IMR-90 (cell line): ENCODE results near the gene CECR2. TPM values are rescaled to one million over a fixed set of nuclear protein-coding genes. Genes with fewer than 3 reads are reported as not detected.

Experiments used
- ATAC-seq: fragments of 200-7000 bp; cut with Tn5 transposase; 2 replicates; pipeline ENCODE4 v1.9.1; 2020; ENCODE audit warnings: low read depth, mild to moderate bottlenecking, moderate library complexity
- BruUV-seq: library from RNA; stranded (reverse); fragments of 400-500 nt; replicated peaks from 2 replicates; lab custom pipeline; 2021; lab: Mats Ljungman, UMichigan
- CTCF ChIA-PET: fragments of 300-600 bp; formaldehyde crosslinking; extraction: SDS; loops from one replicate; lab custom pipeline; 2021; ENCODE audit warnings: antibody characterized with exemption; lab: Yijun Ruan, JAX
- POLR2A ChIA-PET: fragments of 300-600 bp; sonication (Branson Sonifier 250); formaldehyde crosslinking; loops from one replicate; lab custom pipeline; 2022; ENCODE audit warnings: antibody characterized with exemption; ENCODE audit not compliant: unreplicated experiment; lab: Charles Lee
- DNase-seq: peaks from one replicate; pipeline ENCODE4 v3.0.0; 2013
- H2AFZ ChIP-seq: replicated peaks from 2 replicates; pipeline ENCODE3; 2013; ENCODE audit warnings: low read length, mild to moderate bottlenecking; ENCODE audit not compliant: poor library complexity
- H2AK5ac ChIP-seq: 2 replicates; pipeline ENCODE4 v1.6.1; 2013; ENCODE audit warnings: low read depth, low read length, inconsistent platforms
- H2AK9ac ChIP-seq: replicated peaks from 2 replicates; pipeline ENCODE3; 2013; ENCODE audit warnings: mild to moderate bottlenecking, low read depth, low read length, moderate library complexity; ENCODE audit not compliant: poor library complexity
- H2BK120ac ChIP-seq: 2 replicates; pipeline ENCODE4 v1.6.1; 2013; ENCODE audit warnings: low read depth, low read length, inconsistent platforms
- H2BK15ac ChIP-seq: 3 replicates; pipeline ENCODE4 v1.6.1; 2013; ENCODE audit warnings: low read depth, low read length, inconsistent platforms
- H2BK20ac ChIP-seq: 2 replicates; pipeline ENCODE4 v1.6.1; 2013; ENCODE audit warnings: low read depth, mild to moderate bottlenecking, inconsistent platforms, low read length, moderate library complexity
- H2BK5ac ChIP-seq: 2 replicates; pipeline ENCODE4 v1.6.1; 2013; ENCODE audit warnings: mild to moderate bottlenecking, low read depth, low read length, inconsistent platforms; ENCODE audit not compliant: poor library complexity, severe bottlenecking
- H3K14ac ChIP-seq: replicated peaks from 2 replicates; pipeline ENCODE4 v1.6.1; 2013; ENCODE audit warnings: low read depth, low read length, inconsistent platforms
- H3K18ac ChIP-seq: 2 replicates; pipeline ENCODE4 v1.6.1; 2013; ENCODE audit warnings: low read depth, low read length, control low read depth
- H3K23ac ChIP-seq: 2 replicates; pipeline ENCODE4 v1.6.1; 2013; ENCODE audit warnings: low read depth, low read length, inconsistent platforms
- H3K27ac ChIP-seq: 2 replicates; pipeline ENCODE4 v1.5.1; 2013; ENCODE audit warnings: mild to moderate bottlenecking, control low read depth, low read length; ENCODE audit not compliant: insufficient read depth
- H3K27me3 ChIP-seq: 2 replicates; pipeline ENCODE4 v1.6.1; 2013; ENCODE audit warnings: low read length; ENCODE audit not compliant: control insufficient read depth, insufficient read depth
- H3K36me3 ChIP-seq: 2 replicates; pipeline ENCODE4 v1.6.1; 2013; ENCODE audit warnings: low read length, mixed read lengths; ENCODE audit not compliant: control insufficient read depth, insufficient read depth
- H3K4ac ChIP-seq: 2 replicates; pipeline ENCODE4 v1.6.1; 2013; ENCODE audit warnings: low read depth, low read length, inconsistent platforms
- H3K4me1 ChIP-seq: 2 replicates; pipeline ENCODE4 v1.6.1; 2013; ENCODE audit warnings: low read length, mixed read lengths; ENCODE audit not compliant: control insufficient read depth, insufficient read depth
- H3K4me2 ChIP-seq: 2 replicates; pipeline ENCODE4 v1.6.1; 2013; ENCODE audit warnings: low read depth, mild to moderate bottlenecking, control low read depth, low read length, moderate library complexity
- H3K4me3 ChIP-seq: 2 replicates; pipeline ENCODE4 v1.5.1; 2013; ENCODE audit warnings: low read depth, mild to moderate bottlenecking, control low read depth, low read length, moderate library complexity; ENCODE audit not compliant: insufficient read depth
- H3K56ac ChIP-seq: 2 replicates; pipeline ENCODE4 v1.6.1; 2013; ENCODE audit warnings: low read length, inconsistent platforms; ENCODE audit not compliant: insufficient read depth; ENCODE audit errors: extremely low read depth
- H3K79me1 ChIP-seq, 2 experiments: 2 replicates each; pipeline ENCODE4 v1.6.1; 2013; ENCODE audit warnings: low read length in 2 of 2, inconsistent platforms in 1 of 2, low read depth in 1 of 2
- H3K9ac ChIP-seq: 2 replicates; pipeline ENCODE4 v1.6.1; 2013; ENCODE audit warnings: low read depth, low read length, control low read depth
- H3K9me1 ChIP-seq: 2 replicates; pipeline ENCODE4 v1.6.1; 2013; ENCODE audit warnings: low read length, inconsistent platforms; ENCODE audit not compliant: insufficient read depth
- H3K9me3 ChIP-seq: 2 replicates; pipeline ENCODE4 v1.6.1; 2013; ENCODE audit warnings: low read length; ENCODE audit not compliant: control insufficient read depth, insufficient read depth
- H4K20me1 ChIP-seq: 2 replicates; pipeline ENCODE4 v1.6.1; 2013; ENCODE audit warnings: low read length, inconsistent platforms; ENCODE audit not compliant: insufficient read depth
- H4K5ac ChIP-seq: 2 replicates; pipeline ENCODE4 v1.6.1; 2013; ENCODE audit warnings: mild to moderate bottlenecking, low read depth, low read length, control low read depth
- H4K8ac ChIP-seq, 2 experiments: 2 replicates each; pipeline ENCODE4 v1.6.1; 2013; ENCODE audit warnings: low read depth in 2 of 2, low read length in 2 of 2, control low read depth in 1 of 2, inconsistent platforms in 1 of 2
- H4K91ac ChIP-seq: 2 replicates; pipeline ENCODE4 v1.6.1; 2013; ENCODE audit warnings: low read depth, low read length, inconsistent platforms; ENCODE audit not compliant: insufficient read depth
- BHLHE40 ChIP-seq: fragments of 150-350 bp; IDR thresholded peaks from 2 replicates; pipeline ENCODE4 v1.6.1; 2016; ENCODE audit warnings: mild to moderate bottlenecking, low read depth, low read length
- CHD1 ChIP-seq: IDR thresholded peaks from 2 replicates; pipeline ENCODE4 v1.6.1; 2012; ENCODE audit warnings: low read depth, low read length, improper control_type of control experiment
- MXI1 ChIP-seq: IDR thresholded peaks from 2 replicates; pipeline ENCODE4 v1.6.1; 2012; ENCODE audit warnings: low read depth, mild to moderate bottlenecking, low read length, moderate library complexity, borderline replicate concordance
- RAD21 ChIP-seq: IDR thresholded peaks from 2 replicates; pipeline ENCODE4 v1.6.1; 2012; ENCODE audit warnings: low read length, improper control_type of control experiment
- WGBS, 2 experiments: methylation state at CpG; one replicate each; pipeline versions ENCODE4 v1.1.5 to v1.1.7; 2013; ENCODE audit warnings: missing lambda C conversion rate in 2 of 2; ENCODE audit not compliant: insufficient read length in 1 of 2; ENCODE audit errors: extremely low coverage in 2 of 2; 5-methylcytosine and 5-hydroxymethylcytosine counted together
- dilution Hi-C: fragments of 300-500 bp; cut with HindIII; formaldehyde crosslinking; loops from one replicate; pipeline ENCODE4 v1.14.3; 2018; ENCODE audit warnings: low sequenced_read_pairs; ENCODE audit not compliant: unreplicated experiment
- in situ Hi-C: fragments of 300-500 bp; cut with MboI; formaldehyde crosslinking; loops from 3 replicates; pipeline ENCODE4 v1.14.3; 2019; ENCODE audit warnings: low sequenced_read_pairs, inconsistent platforms, mixed read lengths
- intact Hi-C: fragments of 100-400 bp; cut with micrococcal nuclease; formaldehyde crosslinking; loops from 2 replicates; pipeline ENCODE4 v1.10.0; 2022
- polyA plus RNA-seq, 3 experiments: library from polyadenylated mRNA; depleted of rRNA; stranded (reverse); fragments of >200 nt; gene quantifications; 2 replicates each; pipeline ENCODE4 v1.2.3, GENCODE V29; 2012; ENCODE audit warnings: low replicate concordance in 1 of 3
- total RNA-seq: library from RNA; depleted of rRNA; stranded (reverse); fragments of >200 nt; gene quantifications from 2 replicates; pipeline ENCODE4 v1.2.3, GENCODE V29; 2012
- TF ChIP-seq, protein P1 (sequence below): conservative IDR thresholded peaks from 2 replicates; pipeline ENCODE4 v1.5.1; 2012; ENCODE audit warnings: mild to moderate bottlenecking, low read depth, low read length, improper control_type of control experiment

Gene CECR2
- total and polyA plus RNA-seq, 2 of the 4 experiments (the other 2 are of a cell fraction) = under 0.01 TPM; not detected in 1

DNA sequence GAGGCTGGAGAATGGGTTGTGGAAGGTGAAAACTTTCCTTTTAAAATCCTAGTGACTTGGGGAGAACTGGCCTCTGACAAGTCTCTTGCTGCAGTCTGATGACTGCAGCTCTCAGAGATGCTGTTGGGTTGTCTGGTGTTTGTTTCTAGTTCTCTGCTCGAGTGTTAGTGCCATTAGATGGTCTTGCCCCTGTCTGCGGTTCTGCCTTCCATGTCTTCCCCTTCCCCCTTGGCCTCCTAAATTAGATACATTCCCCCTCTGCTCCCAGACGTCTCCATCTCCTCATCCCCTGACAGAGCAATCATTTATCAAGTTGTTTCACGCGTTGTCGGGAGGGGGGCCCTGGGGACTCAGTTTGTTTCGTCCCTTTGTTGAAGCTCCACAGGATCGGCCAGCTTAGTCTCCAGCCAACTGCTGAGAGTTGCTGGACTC is 67.7 kb downstream of the CECR2 start:
- Histone ChIP-seq H2AK5ac (no peak overlapping the region), H2BK20ac (no peak overlapping the region), H4K5ac (no peak overlapping the region), H4K91ac (no peak overlapping the region), H2AFZ (no peak overlapping the region), H3K56ac (no peak overlapping the region), H3K23ac (no peak overlapping the region), H3K4me2 (no peak overlapping the region), H3K9me1 (no peaks in the 10 kb centered on the region), H3K18ac (no peak overlapping the region), H3K9ac (no peak overlapping the region), H3K79me1 (no peaks in the 10 kb centered on the region), H2BK15ac (no peak overlapping the region), H3K4ac (no peak overlapping the region), H3K36me3 (no peaks in the 10 kb centered on the region), H3K9me3 (no peaks in the 10 kb centered on the region), H4K8ac (no peak overlapping the region), H3K4me1 (no peaks in the 10 kb centered on the region), H3K27me3 (peaks cover 7% of the 10 kb centered on the region), H2BK5ac (no peak overlapping the region), H4K20me1 (no peaks in the 10 kb centered on the region), H3K27ac (no peak overlapping the region), H3K4me3 (no peak overlapping the region), H3K14ac (no peak overlapping the region), H2BK120ac (no peak overlapping the region), H2AK9ac (no peak overlapping the region)
- CTCF ChIA-PET = interaction anchor here (1.1 kb wide), 1 partner anchor 18 kb away, joined by 3 read pairs; no protein-coding TSS in a partner anchor
- 0% methylated on average over 6 of the region's 8 CpGs; no CpG with 5 or more reads in 1 of the 2 experiments for WGBS, 2 experiments
- POLR2A ChIA-PET = no interaction called here
- BruUV-seq = no TSS peak
- intact Hi-C loops = loop anchor here (10.0 kb wide), 1 partner anchor 62 kb away; no protein-coding TSS in a partner anchor
- dilution Hi-C loops = no loop called here
- DNase-seq (no peak), ATAC-seq (no peak)
- in situ Hi-C loops = no loop called here
- no peak for TF ChIP-seq BHLHE40
- TF ChIP-seq, protein P1, sequence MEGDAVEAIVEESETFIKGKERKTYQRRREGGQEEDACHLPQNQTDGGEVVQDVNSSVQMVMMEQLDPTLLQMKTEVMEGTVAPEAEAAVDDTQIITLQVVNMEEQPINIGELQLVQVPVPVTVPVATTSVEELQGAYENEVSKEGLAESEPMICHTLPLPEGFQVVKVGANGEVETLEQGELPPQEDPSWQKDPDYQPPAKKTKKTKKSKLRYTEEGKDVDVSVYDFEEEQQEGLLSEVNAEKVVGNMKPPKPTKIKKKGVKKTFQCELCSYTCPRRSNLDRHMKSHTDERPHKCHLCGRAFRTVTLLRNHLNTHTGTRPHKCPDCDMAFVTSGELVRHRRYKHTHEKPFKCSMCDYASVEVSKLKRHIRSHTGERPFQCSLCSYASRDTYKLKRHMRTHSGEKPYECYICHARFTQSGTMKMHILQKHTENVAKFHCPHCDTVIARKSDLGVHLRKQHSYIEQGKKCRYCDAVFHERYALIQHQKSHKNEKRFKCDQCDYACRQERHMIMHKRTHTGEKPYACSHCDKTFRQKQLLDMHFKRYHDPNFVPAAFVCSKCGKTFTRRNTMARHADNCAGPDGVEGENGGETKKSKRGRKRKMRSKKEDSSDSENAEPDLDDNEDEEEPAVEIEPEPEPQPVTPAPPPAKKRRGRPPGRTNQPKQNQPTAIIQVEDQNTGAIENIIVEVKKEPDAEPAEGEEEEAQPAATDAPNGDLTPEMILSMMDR = no peak
- TF ChIP-seq RAD21 = no peak
- TF ChIP-seq MXI1 = no peak
- TF ChIP-seq CHD1 = no peak
